ENCODE data around the gene CHL1.

GRCh38 chr3:195666-196065, 897 bp upstream of the CHL1 start:
- peak in 1 of 3 experiments; percentile 2; a peak in 1 of 4 replicates for TF ChIP-seq CTCF (IDR thresholded peaks at IDR 0.05; ENCODE audit: control extremely low read depth in 1 of 3, insufficient read depth in 1 of 3, low read depth in 1 of 3, low read length in 3 of 3)
- no peak for TF ChIP-seq GTF2F1 (IDR thresholded peaks at IDR 0.05; ENCODE audit: borderline replicate concordance, low read depth, low read length)
- TF ChIP-seq BACH1 (IDR thresholded peaks at IDR 0.05; ENCODE audit: low read length), result no peak
- no peak for TF ChIP-seq POLR2A (IDR thresholded peaks at IDR 0.05; ENCODE audit: control extremely low read depth in 1 of 2, low read depth in 2 of 2, low read length in 2 of 2)
- TF ChIP-seq GABPA (IDR thresholded peaks at IDR 0.05; ENCODE audit: borderline replicate concordance, insufficient read depth, low read length), result no peak
- no peak for TF ChIP-seq RBBP5 (IDR thresholded peaks at IDR 0.05; ENCODE audit: borderline replicate concordance, low read depth, low read length)
- TF ChIP-seq ATF3 (IDR thresholded peaks at IDR 0.05; ENCODE audit: insufficient read depth, low read depth, low read length), result no peak
- no peak for TF ChIP-seq EP300 (IDR thresholded peaks at IDR 0.05; ENCODE audit: borderline replicate concordance in 1 of 2, low read depth in 2 of 2, low read length in 2 of 2)
